GM12878 (cell line): ENCODE measurements around the gene NFATC3. TPM values are rescaled to one million over a fixed set of nuclear protein-coding genes. Genes with fewer than 3 reads are reported as not detected.

Experiments
- ATAC-seq: fragments of 200-7000 bp; cut with Tn5 transposase; 3 replicates; pipeline ENCODE4 v1.9.1; 2020; ENCODE audit warnings: mild to moderate bottlenecking, moderate library complexity
- BruUV-seq: library from RNA; stranded (reverse); fragments of 400-500 nt; replicated peaks from 2 replicates; lab custom pipeline; 2021; lab: Mats Ljungman, UMichigan
- CTCF ChIA-PET: fragments of 300-600 bp; sonication (Branson Sonifier 250); formaldehyde crosslinking; extraction: SDS; loops from one replicate; lab custom pipeline; 2021; ENCODE audit warnings: inconsistent platforms; lab: Yijun Ruan, JAX
- POLR2A ChIA-PET: fragments of 350-600 bp; formaldehyde crosslinking; extraction: SDS; loops from one replicate; lab custom pipeline; 2021; ENCODE audit warnings: inconsistent platforms; lab: Charles Lee
- RAD21 ChIA-PET: fragments of 300-600 bp; sonication (Branson Sonifier 250); formaldehyde crosslinking; loops from one replicate; lab custom pipeline; 2023; ENCODE audit warnings: antibody characterized with exemption; ENCODE audit not compliant: unreplicated experiment; lab: Charles Lee
- SMC1A ChIA-PET: fragments of 300-600 bp; sonication (Branson Sonifier 250); formaldehyde crosslinking; loops from one replicate; lab custom pipeline; 2023; ENCODE audit not compliant: unreplicated experiment, uncharacterized antibody; lab: Charles Lee
- DNase-seq: peaks from one replicate; pipeline ENCODE4 v3.0.0-alpha.2; 2011; ENCODE audit warnings: low read depth, low spot score
- FAIRE-seq: peaks from 3 replicates; lab custom pipeline; 2011; peaks lifted over from hg19 to GRCh38; lab: Jason Lieb, UNC
- H2AFZ ChIP-seq: 2 replicates; pipeline ENCODE4 v1.6.0; 2011; ENCODE audit warnings: low read depth, low read length, control low read depth; ENCODE audit not compliant: control insufficient read depth
- H3K27ac ChIP-seq: 2 replicates; pipeline ENCODE4 v1.5.1; 2011; ENCODE audit warnings: control low read depth; ENCODE audit not compliant: control insufficient read depth, insufficient read depth
- H3K27me3 ChIP-seq, 2 experiments: replicated peaks in 1 of 2; 2 replicates each; pipeline versions ENCODE4 v1.6.0 to v1.6.1; 2011; ENCODE audit warnings: low read length in 1 of 2; ENCODE audit not compliant: control insufficient read depth in 2 of 2, insufficient read depth in 2 of 2
- H3K36me3 ChIP-seq, 2 experiments: 2 replicates each; pipeline ENCODE4 v1.5.1; 2011; ENCODE audit warnings: low read length in 1 of 2; ENCODE audit not compliant: control insufficient read depth in 2 of 2, insufficient read depth in 2 of 2
- H3K4me1 ChIP-seq: 2 replicates; pipeline ENCODE4 v1.6.1; 2011; ENCODE audit warnings: mild to moderate bottlenecking, low read length, moderate library complexity, mixed read lengths; ENCODE audit not compliant: control insufficient read depth, insufficient read depth
- H3K4me2 ChIP-seq: 2 replicates; pipeline ENCODE4 v1.6.0; 2011; ENCODE audit warnings: control low read depth; ENCODE audit not compliant: control insufficient read depth, insufficient read depth
- H3K4me3 ChIP-seq: fragments of 200-600 bp; sonication (generic); 2 replicates; pipeline ENCODE4 v1.5.1; 2016
- H3K79me2 ChIP-seq: 2 replicates; pipeline ENCODE4 v1.6.0; 2011; ENCODE audit warnings: low read length; ENCODE audit not compliant: control insufficient read depth, insufficient read depth
- H3K9ac ChIP-seq: 2 replicates; pipeline ENCODE4 v1.8.0; 2011; ENCODE audit warnings: low read length, control low read depth, mixed read lengths; ENCODE audit not compliant: control insufficient read depth, insufficient read depth
- H3K9me3 ChIP-seq: replicated peaks from 3 replicates; pipeline ENCODE4 v1.5.1; 2011; ENCODE audit warnings: mild to moderate bottlenecking, low read length; ENCODE audit not compliant: control insufficient read depth, insufficient read depth
- H4K20me1 ChIP-seq: 2 replicates; pipeline ENCODE4 v1.6.0; 2011; ENCODE audit not compliant: control insufficient read depth, insufficient read depth
- CBFB ChIP-seq: IDR thresholded peaks from 2 replicates; pipeline ENCODE4 v1.6.1; 2016; ENCODE audit warnings: antibody characterized with exemption, low read depth
- CHD4 ChIP-seq: fragments of 200-600 bp; sonication (generic); IDR thresholded peaks from 2 replicates; pipeline ENCODE4 v1.6.1; 2016; ENCODE audit warnings: mild to moderate bottlenecking
- CREM ChIP-seq: IDR thresholded peaks from 2 replicates; pipeline ENCODE4 v1.6.1; 2014; ENCODE audit warnings: antibody characterized with exemption, low read depth
- DPF2 ChIP-seq: fragments of 450-650 bp; IDR thresholded peaks from 2 replicates; pipeline ENCODE4 v1.6.1; 2017; ENCODE audit warnings: mild to moderate bottlenecking
- HDAC2 ChIP-seq: fragments of 200-600 bp; sonication (generic); IDR thresholded peaks from 2 replicates; pipeline ENCODE4 v1.6.1; 2017
- IRF4 ChIP-seq: IDR thresholded peaks from 2 replicates; pipeline ENCODE4 v1.6.1; 2011; ENCODE audit warnings: low read depth, low read length
- IRF5 ChIP-seq: fragments of 450-650 bp; IDR thresholded peaks from 2 replicates; pipeline ENCODE4 v1.6.1; 2017; ENCODE audit warnings: borderline replicate concordance
- MEF2B ChIP-seq: fragments of 450-650 bp; IDR thresholded peaks from 2 replicates; pipeline ENCODE4 v1.6.1; 2018; ENCODE audit warnings: mild to moderate bottlenecking, moderate library complexity; ENCODE audit not compliant: partially characterized antibody, poor library complexity, severe bottlenecking
- NFXL1 ChIP-seq: fragments of 450-650 bp; IDR thresholded peaks from 2 replicates; pipeline ENCODE4 v1.6.1; 2017; ENCODE audit warnings: antibody characterized with exemption, mild to moderate bottlenecking, borderline replicate concordance
- NKRF ChIP-seq: fragments of 450-650 bp; conservative IDR thresholded peaks from 2 replicates; pipeline ENCODE4 v1.6.1; 2017; ENCODE audit warnings: mild to moderate bottlenecking, moderate library complexity
- NR2C1 ChIP-seq: fragments of 450-650 bp; IDR thresholded peaks from 2 replicates; pipeline ENCODE4 v1.6.1; 2017; ENCODE audit warnings: antibody characterized with exemption, mild to moderate bottlenecking, moderate library complexity
- RELA ChIP-seq: fragments of 450-650 bp; IDR thresholded peaks from 2 replicates; pipeline ENCODE4 v1.8.0; 2014; ENCODE audit warnings: borderline replicate concordance; ENCODE audit not compliant: partially characterized antibody
- SMARCA5 ChIP-seq: fragments of 450-650 bp; IDR thresholded peaks from 2 replicates; pipeline ENCODE4 v1.6.1; 2017; ENCODE audit warnings: mild to moderate bottlenecking
- TCF12 ChIP-seq: IDR thresholded peaks from 2 replicates; pipeline ENCODE4 v1.6.1; 2011; ENCODE audit warnings: low read depth, mild to moderate bottlenecking, low read length
- ZBTB33 ChIP-seq: fragments of 450-650 bp; IDR thresholded peaks from 2 replicates; pipeline ENCODE4 v1.6.1; 2017; ENCODE audit warnings: mild to moderate bottlenecking
- WGBS: methylation state at CpG from one replicate; pipeline ENCODE4 v1.1.6; 2016; ENCODE audit warnings: low lambda C conversion rate; ENCODE audit not compliant: insufficient replicate concordance, insufficient coverage; ENCODE audit errors: missing lambda C conversion rate; 5-methylcytosine and 5-hydroxymethylcytosine counted together
- in situ Hi-C: fragments of 300-500 bp; cut with MboI; formaldehyde crosslinking; loops from 9 replicates; pipeline ENCODE4 v1.14.3; 2018; ENCODE audit warnings: mixed read lengths
- intact Hi-C: fragments of 100-400 bp; cut with micrococcal nuclease; formaldehyde crosslinking; loops from one replicate; pipeline ENCODE4 v1.14.2; 2022; ENCODE audit not compliant: unreplicated experiment
- polyA plus RNA-seq, 11 experiments: library from polyadenylated mRNA; depleted of rRNA in 4 of 11; unstranded in 6 of 11; stranded (reverse) in 5 of 11; fragments of >200 nt; fragmentation: Nextera tagmentation in 4 of 11; fragmentation: Illumina TruSeq in 1 of 11; extraction: Ambion mirVana in 4 of 11; extraction: Trizol in 1 of 11; gene quantifications; 1 replicate in 1 of 11; 2 replicates in 10 of 11; pipeline versions ENCODE4 v1.2.1 to v1.2.3, GENCODE V29; 2011 to 2016; ENCODE audit warnings: inconsistent platforms in 2 of 11, missing spikeins in 2 of 11, low read depth in 1 of 11
- total RNA-seq, 4 experiments: library from RNA; depleted of rRNA in 3 of 4; stranded (reverse); fragments of >200 nt in 3 of 4; fragmentation: Illumina TruSeq in 1 of 4; extraction: Trizol in 1 of 4; gene quantifications; 2 replicates each; pipeline versions ENCODE4 v1.2.1 to v1.2.3, GENCODE V29; 2013 to 2021

Gene NFATC3
- total and polyA plus RNA-seq, 10 of the 15 experiments (the other 5 are each of a cell fraction or from before 2014, with no cell fraction given), result 4.2 to 37.6 (median 24.9) TPM

GRCh38 chr16:68100488-68100887, 15.3 kb downstream of the NFATC3 start:
- H3K4me3 ChIP-seq, result no peak overlapping the region
- ChIA-PET POLR2A (no interaction called here), RAD21 (no interaction called here), CTCF (interaction anchor here (0.8 to 1.0 kb wide), 2 partner anchors 8 to 9 kb away, joined by 3 to 4 read pairs; no protein-coding TSS in a partner anchor), SMC1A (no interaction called here)
- no peaks in the 10 kb centered on the region for H3K4me1 ChIP-seq
- H3K9me3 ChIP-seq, result peaks cover 4% of the 10 kb centered on the region
- H3K27me3 ChIP-seq, result no peaks in the 10 kb centered on the region
- TF ChIP-seq DPF2 (no peak), SMARCA5 (no peak), NFXL1 (no peak), IRF5 (no peak), CHD4 (no peak), ZBTB33 (no peak), NR2C1 (no peak), MEF2B (no peak), CBFB (no peak), CREM (no peak), NKRF (no peak), HDAC2 (no peak), IRF4 (no peak), TCF12 (no peak), RELA (no peak)
- H4K20me1 ChIP-seq, result no peaks in the 10 kb centered on the region
- intact Hi-C loops (no loop called here), in situ Hi-C loops (no loop called here)
- ATAC-seq (no peak), FAIRE-seq (no peak), DNase-seq (no peak)
- H3K4me2 ChIP-seq, result no peak overlapping the region
- no peak overlapping the region for H3K27ac ChIP-seq
- H3K36me3 ChIP-seq, result no peaks in the 10 kb centered on the region; a peak in 1 of 4 replicates
- H3K9ac ChIP-seq, result no peak overlapping the region
- no TSS peak for BruUV-seq
- H2AFZ ChIP-seq, result no peak overlapping the region
- H3K79me2 ChIP-seq, result peaks cover 58% of the 10 kb centered on the region
- 81% methylated on average over 4 of the region's 4 CpGs for WGBS
